NCI-H524 (cell line): ENCODE measurements around the gene MRPL3.
"Not testable (repeated sequence)": the region's sequence is repeated elsewhere in the genome, so short reads cannot be mapped to it uniquely, and the experiment has no call there.

ENCODE experiments used
- DNase-seq, 2 experiments: peaks; one replicate each; lab custom pipeline; 2025; lab: John Stamatoyannopoulos, UW

The MRPL3 gene

DNA sequence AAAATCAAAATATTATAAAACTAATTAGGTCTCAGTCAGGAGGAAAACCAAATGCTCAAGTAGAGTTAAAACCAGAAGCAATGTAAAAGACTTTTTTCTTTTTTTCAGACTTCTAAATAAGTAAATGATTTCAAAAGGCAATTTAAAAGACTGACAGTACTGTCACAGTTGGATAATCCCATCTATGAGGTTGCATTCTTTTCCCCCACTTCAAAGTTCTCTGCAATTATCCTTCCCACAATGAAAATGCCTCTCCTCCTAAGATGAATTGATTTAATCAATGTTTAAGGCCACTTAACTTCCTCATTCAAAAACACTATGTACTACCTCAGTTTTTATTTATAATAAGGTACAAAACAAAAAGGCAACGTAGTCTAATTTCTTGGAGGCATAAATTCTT is 8.1 kb downstream of the MRPL3 start:
- no peak for DNase-seq

GRCh38 chr3:131491775-131492174 is 11.0 kb downstream of the MRPL3 start:
- DNase-seq, result no peak

DNA sequence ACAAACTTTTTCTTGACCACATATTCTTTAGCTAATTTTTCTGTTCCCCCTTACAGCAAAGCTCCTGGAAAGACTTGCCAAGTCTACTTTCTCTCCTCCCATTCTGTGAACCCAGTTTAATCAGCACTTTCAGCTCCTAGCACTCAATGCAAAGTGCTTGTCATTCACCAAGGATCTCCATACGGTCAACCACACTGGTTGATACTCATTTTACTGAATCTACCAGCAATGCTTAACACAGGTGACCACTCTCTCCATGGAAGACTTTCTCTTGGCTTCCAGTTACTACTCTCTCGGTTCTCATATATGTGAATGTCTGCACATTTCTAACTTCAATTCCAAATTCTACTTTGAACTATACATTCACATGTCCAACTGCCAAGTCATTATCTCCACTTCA is 11.7 kb downstream of the MRPL3 start:
- no peak for DNase-seq

DNA sequence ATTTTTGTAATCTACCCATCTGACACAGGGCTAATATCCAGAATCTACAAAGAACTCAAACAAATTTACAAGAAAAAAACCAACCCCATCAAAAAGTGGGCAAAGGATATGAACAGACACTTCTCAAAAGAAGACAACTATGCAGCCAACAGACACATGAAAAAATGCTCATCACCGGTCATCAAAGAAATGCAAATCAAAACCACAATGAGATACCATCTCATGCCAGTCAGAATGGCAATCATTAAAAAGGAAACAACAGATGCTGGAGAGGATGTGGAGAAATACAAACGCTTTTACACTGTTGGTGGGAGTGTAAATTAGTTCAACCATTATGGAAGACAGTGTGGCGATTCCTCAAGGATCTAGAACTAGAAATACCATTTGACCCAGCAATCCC is 16.2 kb downstream of the MRPL3 start:
- DNase-seq, result not testable (repeated sequence)

GRCh38 chr3:131485119-131485518 is 17.7 kb downstream of the MRPL3 start:
- DNase-seq, result no peak

GRCh38 chr3:131484496-131485111 is 18.2 kb downstream of the MRPL3 start:
- DNase-seq, result no peak

- no peak for DNase-seq
Observed at GRCh38 chr3:131480116-131480515, 22.7 kb downstream of the MRPL3 start.

DNA sequence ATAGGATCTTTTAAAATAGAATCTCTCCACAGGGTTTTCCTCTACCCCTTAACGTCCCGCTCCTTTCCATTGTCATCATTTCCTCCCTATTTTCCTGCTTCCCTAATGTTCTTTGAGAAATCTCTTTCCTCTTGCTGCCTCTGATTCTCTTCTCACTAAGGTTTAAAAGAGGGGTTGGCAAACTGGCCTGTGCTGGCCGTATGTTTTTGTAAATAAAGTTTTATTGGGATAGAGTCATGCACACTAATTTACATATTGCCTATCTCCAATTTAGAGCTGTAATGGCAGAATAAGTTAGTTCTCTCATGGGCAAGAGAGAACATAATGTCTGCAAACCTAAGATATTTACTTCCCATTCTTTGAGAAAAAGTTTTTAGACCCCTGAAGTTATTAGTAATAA is 25.0 kb downstream of the MRPL3 start:
- DNase-seq, result no peak

- DNase-seq, result no peak
Observed at GRCh38 chr3:131474115-131474514, 28.7 kb downstream of the MRPL3 start.

DNA sequence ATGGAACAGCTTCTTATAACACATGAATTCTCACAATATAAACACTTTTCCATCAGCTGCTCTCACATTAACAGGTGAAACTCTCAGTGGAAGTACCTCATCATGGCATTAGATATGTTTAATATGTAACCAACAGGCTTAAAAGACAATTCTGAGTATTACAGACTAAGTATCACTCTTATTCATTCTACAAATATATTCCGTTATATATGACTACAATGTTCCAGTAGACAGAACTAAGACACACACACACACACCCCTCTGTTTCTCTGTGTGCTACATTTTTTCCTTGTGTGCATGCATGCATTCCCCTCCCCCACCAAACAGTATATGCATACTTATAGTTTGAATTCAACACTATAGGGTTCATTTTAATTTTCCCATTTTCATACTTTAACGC is 32.4 kb downstream of the MRPL3 start:
- DNase-seq, result no peak

- no peak for DNase-seq
Observed at GRCh38 chr3:131458653-131459052, 44.1 kb downstream of the MRPL3 start.

DNA sequence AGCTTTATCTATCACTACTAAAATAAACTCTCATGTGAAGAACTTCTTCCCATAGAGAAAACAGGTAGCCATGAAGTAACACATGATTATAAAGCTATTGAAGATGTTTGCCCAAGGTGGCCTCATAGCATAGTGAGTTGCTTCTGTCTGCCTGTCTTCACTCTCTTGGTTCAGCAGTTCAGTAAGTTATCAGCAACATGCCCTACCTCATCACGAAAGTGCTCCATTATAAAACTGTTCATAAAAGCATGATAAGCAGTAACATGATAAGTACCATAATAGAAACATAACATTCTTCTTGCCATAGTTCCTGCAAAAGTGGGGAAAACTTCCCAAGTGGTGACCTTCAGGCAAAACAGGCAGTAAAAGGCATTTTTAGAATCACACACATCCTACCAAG is 45.6 kb downstream of the MRPL3 start:
- DNase-seq, result no peak

GRCh38 chr3:131454501-131454900 is 48.3 kb downstream of the MRPL3 start:
- no peak for DNase-seq

DNA sequence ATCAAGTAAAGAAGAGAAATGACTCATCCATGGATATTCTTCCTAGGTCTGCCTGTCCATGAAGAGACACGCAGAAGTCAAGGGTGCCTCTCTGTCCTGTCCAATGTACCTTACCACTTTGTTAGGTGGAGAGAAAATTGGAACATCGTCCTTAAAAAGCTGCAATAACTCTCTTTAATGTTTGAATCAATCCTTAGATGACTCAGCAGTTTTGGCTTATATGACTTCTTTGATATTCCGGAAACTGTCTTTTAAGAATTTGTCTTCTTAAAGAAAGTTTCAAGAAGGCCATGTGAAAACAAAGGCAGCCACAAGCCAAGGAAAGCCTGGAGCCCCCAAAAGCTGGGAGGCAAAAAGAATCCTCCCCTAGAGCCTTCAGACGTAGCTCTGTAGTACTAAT is 49.2 kb downstream of the MRPL3 start:
- DNase-seq, result no peak

DNA sequence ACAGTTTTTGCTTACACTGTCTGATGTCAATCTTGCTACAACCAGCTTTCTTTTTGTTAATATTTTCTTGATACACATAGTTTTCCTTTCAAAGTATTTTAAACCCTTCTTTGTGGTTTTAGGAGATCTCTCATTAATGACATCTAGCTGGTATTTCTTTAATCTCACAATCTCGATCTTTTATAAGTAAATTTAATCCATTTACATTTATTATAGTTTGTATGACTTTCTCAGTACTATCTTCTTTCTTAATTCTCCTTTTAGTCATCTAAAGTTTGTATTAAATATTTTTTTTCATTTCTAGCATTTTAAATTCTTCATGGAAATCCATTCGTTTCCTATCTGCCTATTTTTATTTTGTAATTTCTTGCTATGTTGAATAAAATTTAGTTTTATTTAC is 55.4 kb downstream of the MRPL3 start:
- no peak for DNase-seq

DNA sequence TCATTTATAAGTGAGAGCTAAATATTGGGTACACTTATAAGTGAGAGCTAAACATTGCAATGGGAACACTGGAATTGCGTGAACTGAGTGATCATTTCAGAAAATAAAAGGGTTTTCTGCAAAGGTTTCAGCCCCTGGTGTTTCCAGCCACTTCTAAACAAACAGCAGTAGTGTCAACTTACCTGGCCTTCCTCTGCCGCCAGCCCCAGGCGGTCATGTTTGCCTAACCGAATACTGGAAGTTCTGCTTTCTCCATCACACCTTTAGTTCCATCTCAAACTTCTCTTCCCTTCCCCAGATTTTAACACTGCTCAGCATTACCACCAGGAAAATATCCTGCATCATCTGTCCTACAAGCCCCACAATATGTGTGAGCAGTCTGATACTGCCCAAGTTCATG is 58.6 kb downstream of the MRPL3 start:
- no peak for DNase-seq

GRCh38 chr3:131439084-131439483 is 63.7 kb downstream of the MRPL3 start:
- no peak for DNase-seq

DNA sequence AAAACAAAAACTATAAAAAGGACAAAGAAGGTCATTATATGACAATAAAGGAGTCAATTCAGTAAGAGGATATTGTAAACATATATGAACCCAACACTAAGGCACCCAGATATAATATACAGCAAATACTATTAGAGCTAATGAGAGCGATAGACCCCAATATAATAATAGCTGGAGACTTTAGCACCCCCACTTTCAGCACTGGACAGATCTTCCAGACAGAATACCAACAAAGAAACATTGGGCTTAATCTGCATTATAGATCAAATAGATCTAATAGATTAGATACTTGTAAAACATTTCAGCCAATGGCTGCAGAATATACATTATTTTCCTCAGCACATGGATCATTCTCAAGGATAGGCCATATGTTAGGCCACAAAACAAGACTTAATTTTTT is 67.8 kb downstream of the MRPL3 start:
- no peak for DNase-seq

DNA sequence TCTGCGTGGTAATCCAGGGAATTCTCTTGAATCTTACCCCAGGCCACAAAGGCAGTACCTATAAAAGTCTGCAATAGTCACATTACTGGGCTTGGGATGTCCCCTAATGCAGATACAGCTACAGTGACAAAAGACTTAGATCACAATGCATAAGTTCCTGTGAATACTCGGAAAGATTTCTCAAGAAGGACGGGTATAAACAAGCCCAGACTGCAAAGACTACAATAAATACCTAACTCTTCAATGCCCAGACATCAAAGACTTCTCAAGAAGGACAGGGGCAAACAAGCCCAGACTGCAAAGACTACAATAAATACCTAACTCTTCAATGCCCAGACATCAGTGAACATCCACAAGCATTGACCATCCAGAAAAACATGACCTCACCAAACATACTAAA is 70.3 kb downstream of the MRPL3 start:
- no peak for DNase-seq

DNA sequence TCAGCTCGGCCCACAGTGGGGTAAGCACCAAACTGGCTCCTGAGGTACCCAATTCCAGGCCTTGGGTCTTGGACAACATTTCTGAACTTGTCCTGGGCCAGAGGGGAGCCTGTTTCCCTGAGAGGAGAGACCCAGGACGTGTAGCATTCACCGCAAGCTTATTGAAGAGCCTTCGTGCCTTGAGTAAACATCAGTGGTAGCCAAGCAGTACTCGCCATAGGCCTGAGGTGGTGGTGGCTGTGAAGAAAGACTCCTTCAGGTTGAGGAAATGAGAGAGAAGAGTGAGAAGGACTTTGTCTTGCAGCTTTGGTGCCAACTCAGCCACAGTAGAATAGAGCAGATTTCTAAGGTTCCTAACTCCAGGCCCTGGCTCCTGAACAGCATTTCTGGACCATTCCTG is 71.0 kb downstream of the MRPL3 start:
- no peak for DNase-seq

- DNase-seq, result no peak
Observed at GRCh38 chr3:131427226-131427625, 75.5 kb downstream of the MRPL3 start.

DNA sequence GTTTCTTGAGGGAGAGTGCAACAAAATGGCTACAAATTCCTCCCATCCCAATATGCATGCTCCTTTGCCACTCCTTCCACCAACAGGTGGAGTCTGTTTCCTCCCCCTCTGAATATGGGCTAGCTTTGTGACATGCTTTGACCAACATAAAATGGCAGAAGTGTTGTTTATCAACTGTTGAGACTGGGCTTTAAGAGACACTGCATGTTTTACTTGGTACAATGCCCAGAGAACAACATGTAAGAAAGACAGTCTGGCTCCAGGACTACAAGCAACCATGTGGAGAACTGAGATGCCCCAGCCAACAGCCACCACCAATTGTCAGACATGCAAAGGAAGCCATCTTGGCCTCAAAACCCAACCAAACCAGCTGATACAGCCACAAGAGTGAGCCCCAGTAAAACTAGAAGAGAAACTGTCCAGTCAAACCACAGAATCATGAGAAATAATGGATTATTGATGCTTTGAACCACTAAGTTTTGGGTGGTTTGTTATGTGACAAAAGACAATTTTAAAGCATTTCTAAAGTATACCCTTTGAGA is 80.7 kb downstream of the MRPL3 start:
- no peak for DNase-seq

GRCh38 chr3:131421301-131421700 is 81.5 kb downstream of the MRPL3 start:
- no peak for DNase-seq

DNA sequence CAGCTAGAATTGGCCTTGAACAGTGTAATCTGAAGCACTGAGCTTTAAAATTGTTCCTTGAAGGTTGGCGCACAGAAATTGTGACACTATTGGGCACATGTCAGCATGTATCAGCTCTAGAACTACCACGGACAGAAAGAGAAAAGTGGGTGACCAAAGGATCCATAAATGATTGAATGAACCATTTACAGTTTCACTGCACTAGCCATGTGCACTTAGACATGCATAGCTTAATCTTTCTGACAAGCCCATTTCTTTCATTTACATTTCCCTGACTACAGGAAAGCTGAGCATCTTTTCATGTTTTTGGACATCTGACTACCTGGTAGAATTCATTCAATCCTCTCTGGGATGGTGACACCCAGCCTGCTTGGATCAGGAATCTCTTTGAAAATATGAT is 85.0 kb downstream of the MRPL3 start:
- no peak for DNase-seq
